Testis (tissue), 3 donors: ENCODE measurements around the gene TNNI3K. TPM values are rescaled to one million over a fixed set of nuclear protein-coding genes. Genes with fewer than 3 reads are reported as not detected.

Experiments used
- DNase-seq: peaks from one replicate; pipeline ENCODE4 v3.0.0-alpha.2; 2019
- H3K27ac ChIP-seq, 2 donors: fragments of 200-600 bp; sonication (generic); one replicate each; pipeline ENCODE4 v1.5.1; 2019
- H3K27me3 ChIP-seq: fragments of 200-600 bp; sonication (generic); one replicate; pipeline ENCODE4 v1.5.1; 2019
- H3K36me3 ChIP-seq: fragments of 200-600 bp; sonication (generic); one replicate; pipeline ENCODE4 v1.5.1; 2017; ENCODE audit warnings: low read depth; ENCODE audit errors: missing control alignments
- H3K4me1 ChIP-seq: fragments of 200-600 bp; sonication (generic); one replicate; pipeline ENCODE4 v1.5.1; 2019
- H3K4me3 ChIP-seq, 2 donors: fragments of 200-600 bp; sonication (generic); one replicate each; pipeline ENCODE4 v1.5.1; 2017 to 2019
- H3K9me3 ChIP-seq: fragments of 200-600 bp; sonication (generic); one replicate; pipeline ENCODE4 v1.5.1; 2017
- POLR2A ChIP-seq: fragments of 450-650 bp; IDR thresholded peaks from one replicate; pipeline ENCODE4 v1.6.1; 2017; ENCODE audit warnings: antibody characterized with exemption, mild to moderate bottlenecking, moderate library complexity
- WGBS, 2 donors: methylation state at CpG; one replicate each; pipeline ENCODE4 v1.1.5; 2018; 5-methylcytosine and 5-hydroxymethylcytosine counted together
- intact Hi-C: fragments of 100-400 bp; cut with DNase I; formaldehyde crosslinking; loops from one replicate; pipeline ENCODE4 v1.15.1; 2023; ENCODE audit warnings: low total_unique reads
- polyA plus RNA-seq: library from polyadenylated mRNA; stranded (reverse); fragments of 350-450 nt; fragmentation: Illumina TruSeq; extraction: RNeasy Lipid Tissue Mini Kit (QIAGEN cat#74804); gene quantifications from one replicate; pipeline ENCODE4 v1.2.3, GENCODE V29; 2014; ENCODE audit warnings: low read depth, low replicate concordance; ENCODE audit not compliant: insufficient read depth
- total RNA-seq, 2 donors: library from RNA; depleted of rRNA; stranded (reverse); fragments of >200 nt; gene quantifications; one replicate each; pipeline ENCODE4 v1.2.3, GENCODE V29; 2016
- TF ChIP-seq, protein P1 (sequence below), 3 experiments: fragments of 450-650 bp in 2 of 3; fragments of 200-600 bp in 1 of 3; sonication (generic) in 1 of 3; IDR thresholded peaks; one replicate each; pipeline ENCODE4 v1.5.1; 2016 to 2019; ENCODE audit warnings: antibody characterized with exemption in 3 of 3, mild to moderate bottlenecking in 2 of 3, moderate library complexity in 1 of 3

The TNNI3K gene
- total and polyA plus RNA-seq, 3 donors from 2014 or later: 6.4 to 6.8 (median 6.5) TPM

DNA sequence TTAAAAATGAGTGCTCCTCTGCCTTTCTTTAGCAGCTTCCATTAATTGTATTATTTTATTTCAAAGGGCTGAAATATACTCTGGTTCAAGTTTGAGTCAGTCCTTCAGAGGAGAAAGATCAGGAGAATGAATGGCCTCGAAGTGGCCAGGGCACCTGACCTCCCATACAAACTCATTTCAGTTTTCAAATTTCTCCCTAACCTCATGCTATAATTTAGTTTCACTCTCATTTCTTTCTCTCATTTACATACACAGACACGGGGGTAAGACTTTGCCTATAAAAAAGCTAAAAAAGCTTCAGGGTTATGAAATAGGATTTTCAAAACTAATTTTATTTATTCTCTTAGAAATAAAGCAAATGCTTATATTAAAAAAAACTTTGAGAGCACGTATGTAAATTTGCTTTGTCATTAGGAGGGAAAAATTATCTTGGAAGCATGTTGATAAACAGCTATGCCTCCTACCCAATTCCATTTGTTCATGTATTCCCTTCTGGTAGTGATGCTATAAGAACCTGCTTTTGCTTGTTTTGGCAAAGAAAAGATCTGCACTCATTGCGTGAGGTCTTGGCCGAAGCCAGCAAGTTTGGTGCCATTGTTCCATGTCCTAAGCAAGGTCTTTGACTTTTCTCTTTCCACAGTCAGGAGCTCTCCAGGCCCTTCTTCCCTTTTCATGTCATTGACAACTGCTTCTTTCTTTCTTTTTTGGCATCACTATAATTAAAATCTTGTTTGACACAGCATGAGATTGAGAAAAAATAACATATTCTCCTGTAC is 357.6 kb downstream of the TNNI3K start:
- Histone ChIP-seq H3K27me3 (no peaks in the 10 kb centered on the region), H3K27ac (peak overlapping the region in 1 of 2 donors; percentile 34), H3K4me1 (no peaks in the 10 kb centered on the region), H3K36me3 (no peaks in the 10 kb centered on the region), H3K4me3 (no peak overlapping the region), H3K9me3 (no peaks in the 10 kb centered on the region)
- DNase-seq: peak; percentile 31
- no peak for TF ChIP-seq POLR2A
- TF ChIP-seq, protein P1, sequence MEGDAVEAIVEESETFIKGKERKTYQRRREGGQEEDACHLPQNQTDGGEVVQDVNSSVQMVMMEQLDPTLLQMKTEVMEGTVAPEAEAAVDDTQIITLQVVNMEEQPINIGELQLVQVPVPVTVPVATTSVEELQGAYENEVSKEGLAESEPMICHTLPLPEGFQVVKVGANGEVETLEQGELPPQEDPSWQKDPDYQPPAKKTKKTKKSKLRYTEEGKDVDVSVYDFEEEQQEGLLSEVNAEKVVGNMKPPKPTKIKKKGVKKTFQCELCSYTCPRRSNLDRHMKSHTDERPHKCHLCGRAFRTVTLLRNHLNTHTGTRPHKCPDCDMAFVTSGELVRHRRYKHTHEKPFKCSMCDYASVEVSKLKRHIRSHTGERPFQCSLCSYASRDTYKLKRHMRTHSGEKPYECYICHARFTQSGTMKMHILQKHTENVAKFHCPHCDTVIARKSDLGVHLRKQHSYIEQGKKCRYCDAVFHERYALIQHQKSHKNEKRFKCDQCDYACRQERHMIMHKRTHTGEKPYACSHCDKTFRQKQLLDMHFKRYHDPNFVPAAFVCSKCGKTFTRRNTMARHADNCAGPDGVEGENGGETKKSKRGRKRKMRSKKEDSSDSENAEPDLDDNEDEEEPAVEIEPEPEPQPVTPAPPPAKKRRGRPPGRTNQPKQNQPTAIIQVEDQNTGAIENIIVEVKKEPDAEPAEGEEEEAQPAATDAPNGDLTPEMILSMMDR (IDR thresholded peaks at IDR 0.05): no peak
- WGBS, 2 donors: 58 to 60% methylated on average over 5 of the region's 5 CpGs
- intact Hi-C loops: no loop called here

Other genes starting within 250 kb of the TNNI3K start
- 10 to 100 TPM; 12.6 to 23.1 TPM for gene LRRIQ3, start 37.2 kb upstream of the TNNI3K start, total RNA-seq
- 36.2 TPM for gene LRRIQ3, start 37.2 kb upstream of the TNNI3K start, polyA plus RNA-seq
- gene FPGT, start 37.1 kb upstream of the TNNI3K start, total RNA-seq: 10 to 100 TPM; 17.9 to 19.8 TPM
- gene FPGT, start 37.1 kb upstream of the TNNI3K start, polyA plus RNA-seq: 12.1 TPM